ENCODE results near the gene SPTBN2.
A peak's percentile ranks its signal among the peaks of the same experiment; 100 is the strongest.

The SPTBN2 gene

DNA sequence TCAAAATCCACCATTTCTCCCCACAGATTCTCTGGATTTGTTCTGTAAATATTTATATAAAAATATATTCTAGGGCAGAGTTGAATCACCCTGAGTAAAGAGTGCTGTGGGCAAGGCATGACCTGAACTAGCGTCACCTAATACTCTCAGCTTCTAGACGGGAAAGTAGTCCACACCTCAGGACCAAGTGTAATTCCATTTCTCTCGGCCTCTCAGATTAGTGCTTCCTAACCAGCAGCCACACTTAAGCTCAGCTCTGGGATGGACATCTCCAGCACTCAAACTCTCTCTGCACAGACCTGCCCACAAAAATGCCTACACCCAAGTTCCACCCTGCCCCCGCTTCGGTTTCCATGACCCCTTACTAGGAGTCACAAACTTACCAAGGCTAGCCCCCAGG is 5.3 kb downstream of the SPTBN2 start:
- no peak for DNase-seq

DNA sequence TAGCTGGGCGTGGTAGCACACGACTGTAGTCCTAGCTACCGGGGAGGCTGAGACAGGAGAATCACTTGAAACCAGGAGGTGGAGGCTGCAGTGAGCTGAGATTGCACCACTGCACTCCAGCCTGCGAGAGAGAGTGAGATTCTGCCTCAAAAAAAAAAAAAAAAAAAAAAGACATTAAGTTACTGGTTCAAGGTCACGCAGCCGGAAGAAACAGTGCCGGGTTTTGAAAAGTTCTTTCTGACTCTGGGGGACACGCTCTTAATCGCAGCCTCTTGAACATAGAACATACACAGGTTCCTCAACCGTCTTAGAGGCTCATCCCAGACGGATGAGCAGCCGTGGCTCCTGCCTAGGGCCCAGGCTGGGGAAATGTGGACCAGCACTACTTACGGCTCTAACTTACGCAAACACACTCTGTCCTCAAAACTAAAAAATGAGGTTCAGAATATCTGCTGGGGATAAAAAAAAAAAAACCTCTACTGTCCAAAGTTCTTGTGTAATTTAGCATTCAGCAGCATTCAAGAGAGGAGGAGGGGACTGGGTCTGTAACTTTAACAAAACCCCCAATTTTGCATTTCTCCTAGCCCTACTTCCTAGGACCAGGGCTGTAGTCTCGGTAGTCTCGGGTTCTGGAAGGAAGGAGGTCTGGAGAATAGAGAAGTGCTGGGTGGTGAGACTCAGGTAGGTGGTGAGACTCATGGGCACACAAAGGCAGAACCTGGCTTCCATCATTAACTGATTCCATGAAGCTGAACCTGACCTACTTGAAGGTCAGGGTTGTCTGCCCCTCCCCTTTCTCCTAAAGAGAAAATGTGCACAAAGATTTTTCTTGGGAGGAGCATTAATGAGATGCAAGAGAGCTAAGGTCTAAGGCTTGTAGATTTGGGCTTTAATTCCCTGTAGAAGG is 6.0 kb downstream of the SPTBN2 start:
- DNase-seq: no peak

DNA sequence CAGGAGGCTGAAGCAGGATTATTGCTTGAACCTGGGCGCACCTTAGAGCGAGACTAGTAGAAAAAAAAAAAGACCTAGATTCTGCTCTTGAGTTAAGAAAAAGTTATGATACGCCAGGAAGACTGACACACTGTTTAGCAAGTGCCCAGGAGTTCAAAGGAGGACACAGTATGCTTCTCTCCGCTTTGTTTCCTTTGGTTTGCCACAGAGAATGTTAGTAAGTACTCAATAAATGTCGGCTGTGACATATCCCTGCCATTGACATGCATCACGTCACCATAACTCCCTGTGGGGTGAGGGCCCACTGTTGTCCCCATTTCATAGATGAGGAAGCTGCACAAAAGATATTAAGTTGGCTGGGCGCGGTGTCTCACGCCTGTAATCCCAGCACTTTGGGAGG is 7.1 kb downstream of the SPTBN2 start:
- no peak for DNase-seq

DNA sequence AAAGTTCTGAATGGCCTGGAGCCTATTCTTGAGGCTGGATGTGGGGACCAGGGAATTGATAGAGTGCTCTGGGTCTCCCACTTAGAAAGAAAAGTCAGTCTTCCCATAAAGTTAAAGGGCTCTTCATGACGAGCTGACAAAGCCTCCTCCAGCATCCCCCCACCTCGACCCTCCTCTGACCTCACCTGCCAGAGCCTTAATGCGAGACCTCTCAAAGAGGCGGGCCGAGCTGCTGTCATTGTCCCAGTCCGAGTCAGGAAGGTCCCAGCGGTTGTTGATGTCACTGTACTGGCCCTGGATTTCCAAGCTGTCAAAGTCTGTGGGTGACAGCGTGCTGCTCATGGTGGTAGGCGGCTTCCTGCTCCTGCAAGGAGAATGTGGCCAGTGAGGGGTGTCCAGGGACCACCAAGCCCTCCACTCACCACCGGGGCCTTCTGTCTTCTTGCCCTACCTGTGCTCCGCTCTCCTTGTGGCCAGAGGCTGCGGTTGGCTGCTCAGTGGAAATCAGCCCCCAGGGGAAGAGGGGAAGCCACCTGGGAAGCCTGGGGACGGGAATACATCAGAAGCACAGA is 8.0 kb downstream of the SPTBN2 start:
- no peak for DNase-seq

DNA sequence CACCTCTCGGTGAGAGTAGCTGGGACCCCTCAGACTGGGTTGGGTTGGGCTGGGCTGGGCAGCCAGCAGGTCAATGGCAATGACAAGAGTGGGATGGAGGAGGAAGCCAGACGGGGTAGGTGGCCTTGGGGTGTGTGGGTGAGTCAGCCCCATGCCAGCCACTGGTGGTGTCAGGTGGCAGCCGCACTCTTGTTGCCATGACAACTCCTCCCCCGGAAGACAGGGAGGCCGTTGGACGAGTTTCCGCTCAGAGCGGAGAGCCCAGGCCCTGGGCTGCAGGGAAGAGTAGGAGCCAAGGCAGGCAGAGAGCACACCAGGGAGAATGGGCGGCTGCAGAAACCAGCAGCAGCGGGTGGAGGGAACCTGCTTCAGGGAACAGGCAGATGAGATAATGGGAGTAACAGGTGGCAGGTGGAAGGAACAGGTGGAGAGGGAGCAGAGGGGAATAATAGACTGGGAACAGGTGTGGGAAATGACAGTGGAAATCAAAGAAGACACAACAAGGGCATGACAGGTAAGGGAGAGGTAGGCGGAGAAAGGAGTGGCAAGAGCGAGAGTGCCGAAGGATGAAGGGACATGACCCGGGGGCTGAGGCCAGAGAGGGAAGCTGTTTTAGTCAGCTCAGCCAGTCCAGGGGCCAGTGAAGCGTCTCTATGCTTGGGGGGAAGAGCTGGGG is 8.7 kb downstream of the SPTBN2 start:
- DNase-seq: no peak

DNA sequence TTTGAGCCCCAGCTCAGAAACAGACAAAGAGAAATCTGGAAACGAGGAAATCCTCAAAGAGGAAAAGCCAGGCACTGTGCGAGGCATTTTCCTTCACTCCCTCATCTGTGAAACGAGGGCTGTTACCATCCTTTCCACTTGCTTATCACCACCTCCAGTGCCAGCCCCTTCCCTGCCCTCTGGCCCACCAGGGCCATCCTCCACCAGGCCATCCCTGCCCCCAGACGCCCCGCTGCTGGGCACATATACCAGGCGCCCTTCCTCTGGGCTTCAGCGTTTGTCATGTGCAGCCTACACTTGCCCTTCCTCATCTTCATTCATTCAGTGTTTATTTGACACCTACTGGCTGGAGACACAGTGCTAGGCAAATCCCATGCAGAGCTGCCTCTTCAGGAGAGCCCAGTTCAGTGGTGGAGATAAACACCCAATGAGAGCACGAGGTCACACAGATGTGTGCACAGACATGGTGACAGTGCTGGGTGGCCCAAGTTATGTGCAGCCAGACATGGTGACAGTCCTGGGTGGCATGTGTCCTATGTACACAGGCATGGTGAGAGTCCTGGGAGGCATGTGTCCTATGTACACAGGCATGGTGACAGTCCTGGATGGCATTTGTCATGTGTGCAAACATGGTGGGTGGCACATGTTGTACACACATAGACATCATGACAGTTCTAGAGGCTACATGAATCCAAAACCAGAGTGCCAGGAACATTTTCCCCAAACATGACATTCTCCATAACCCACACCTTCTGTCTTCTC is 9.7 kb downstream of the SPTBN2 start:
- no peak for DNase-seq

DNA sequence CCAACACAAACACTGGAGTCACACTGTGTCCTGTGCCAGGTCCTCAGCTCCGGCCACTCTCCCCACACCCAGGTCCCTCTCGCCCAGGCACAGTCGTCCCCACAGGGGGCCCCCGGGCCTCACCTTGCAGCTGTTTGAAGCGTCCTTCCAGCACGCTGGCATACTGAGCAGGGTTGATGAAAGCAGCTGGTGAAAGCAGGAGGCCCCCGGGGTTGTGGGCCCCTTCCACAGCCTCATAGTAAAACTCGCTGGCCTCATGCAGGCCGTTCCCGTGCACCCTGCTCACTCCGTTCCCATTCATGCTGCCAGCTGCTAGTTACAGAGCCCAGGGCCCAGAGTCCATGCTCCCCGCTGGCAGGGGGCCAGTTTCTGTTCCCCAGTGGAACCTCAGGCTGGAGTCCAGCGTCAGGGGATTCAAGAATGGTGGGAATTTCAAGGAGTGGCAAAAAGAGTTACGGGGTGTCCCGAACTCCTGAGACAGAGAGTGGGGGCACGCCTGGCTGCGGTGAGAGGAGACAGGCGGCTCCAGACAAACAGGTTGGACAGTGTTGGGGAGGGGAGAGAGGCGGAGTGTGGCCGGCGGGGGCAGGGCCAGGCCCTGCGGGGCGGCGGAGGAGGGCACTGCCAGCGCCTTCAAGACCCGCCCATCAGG is 10.6 kb downstream of the SPTBN2 start:
- no peak for DNase-seq

DNA sequence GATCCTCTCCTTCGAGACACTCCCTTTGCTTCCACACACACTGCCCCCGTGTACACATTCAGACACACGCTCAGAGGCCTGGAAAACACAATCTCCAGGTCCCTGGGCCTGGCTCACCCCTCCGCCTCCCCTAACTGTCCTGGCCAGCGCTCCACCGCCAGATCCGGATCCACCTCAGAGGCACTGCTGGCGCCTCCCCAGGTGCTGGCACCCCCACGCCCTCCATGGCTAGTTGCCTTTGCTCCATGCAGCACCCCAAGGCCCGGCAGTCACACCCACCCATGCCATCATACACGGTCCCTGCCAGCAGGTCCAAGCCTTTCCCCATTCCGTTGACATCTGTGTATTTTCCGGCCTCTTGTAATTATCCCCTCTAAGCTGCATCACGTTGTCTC is 11.1 kb downstream of the SPTBN2 start:
- no peak for DNase-seq

DNA sequence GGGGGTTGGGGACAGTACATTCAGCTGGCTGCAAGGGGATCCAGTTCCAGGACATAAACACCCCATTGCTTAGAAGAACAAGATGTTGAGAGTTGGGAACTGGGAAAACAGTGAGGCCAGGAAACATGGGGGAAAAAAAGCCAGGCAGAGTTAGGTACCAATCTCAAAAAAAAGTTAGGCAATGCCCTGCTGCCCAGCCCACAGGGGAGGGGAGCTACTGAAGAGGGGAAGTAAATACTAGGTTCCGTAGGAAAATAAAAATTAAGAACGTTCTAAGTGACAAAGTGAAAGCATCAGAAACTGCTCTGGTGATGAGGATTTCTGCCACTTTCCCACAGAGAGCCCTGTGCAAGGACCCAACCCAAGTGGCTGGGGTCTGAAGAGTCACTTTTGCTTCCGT is 12.0 kb downstream of the SPTBN2 start:
- DNase-seq: no peak

DNA sequence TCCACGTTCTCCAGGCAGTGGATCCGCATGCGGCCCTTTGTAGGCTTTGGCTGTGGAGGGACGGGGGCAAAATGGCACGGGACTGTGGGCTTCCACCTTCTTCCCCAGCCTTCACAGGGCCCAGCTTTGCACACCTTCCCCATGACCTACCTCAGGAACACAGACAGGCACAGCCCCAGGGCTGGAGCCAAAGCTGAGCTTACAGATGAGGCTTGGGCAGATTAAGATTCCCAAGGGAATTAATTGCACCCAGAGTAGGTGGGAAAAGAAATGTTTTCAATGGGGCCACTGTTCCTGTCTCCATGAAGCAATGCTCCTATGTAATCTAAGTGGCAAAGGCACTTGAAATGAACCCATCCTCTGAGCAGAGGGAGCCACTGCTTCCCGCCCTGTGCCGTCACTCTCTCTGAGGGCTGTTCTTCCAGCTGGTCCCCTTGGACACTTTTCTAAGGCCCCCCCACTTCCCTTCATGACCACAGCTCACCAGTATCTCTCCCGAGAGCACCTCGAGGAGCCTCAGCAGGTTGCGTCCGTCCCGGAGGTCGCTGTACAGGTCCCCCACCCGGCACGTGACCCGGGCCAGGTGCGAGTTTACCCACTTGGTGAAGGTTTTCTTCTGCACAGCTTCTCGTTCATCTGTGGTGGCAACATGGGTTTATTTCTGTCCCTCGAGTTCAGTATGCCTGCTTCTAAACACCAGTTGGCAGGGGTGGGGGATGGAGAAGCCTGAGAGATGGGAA is 13.5 kb downstream of the SPTBN2 start:
- peak; percentile 72 for DNase-seq

DNA sequence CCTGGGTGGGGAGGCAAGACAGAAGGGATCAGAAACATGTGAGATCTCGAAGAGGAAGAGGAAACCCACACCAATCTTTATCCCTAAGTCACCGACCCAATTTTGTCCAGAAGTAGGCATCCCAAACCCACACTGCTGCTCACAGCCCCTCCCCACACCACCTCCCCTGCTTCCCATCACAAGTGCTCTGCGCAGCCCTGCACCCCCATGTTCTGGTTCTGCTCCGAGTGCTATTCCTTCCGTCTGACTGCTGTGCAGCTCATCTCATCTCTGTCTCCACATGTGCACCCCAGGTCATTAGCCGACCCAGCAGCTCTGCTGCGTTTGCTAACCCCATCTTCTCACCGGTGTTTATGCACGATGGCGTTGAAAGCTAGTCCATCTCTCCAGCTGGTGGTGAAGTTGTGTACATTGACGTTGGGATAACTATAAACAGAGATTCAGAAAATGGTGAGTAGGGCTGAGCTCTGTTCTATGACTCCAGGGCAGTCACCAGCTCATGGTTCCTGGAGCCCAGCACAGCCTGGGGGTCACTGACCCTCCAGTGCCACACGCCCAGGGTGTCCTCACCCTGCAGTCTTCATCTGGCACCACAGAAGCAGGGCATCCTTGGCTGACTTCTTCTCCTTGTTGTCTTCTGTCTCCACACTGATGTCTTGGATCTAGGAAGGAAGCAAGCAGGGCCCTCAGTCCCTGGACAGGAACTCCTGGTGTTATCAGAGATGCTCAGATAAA is 15.1 kb downstream of the SPTBN2 start:
- no peak for DNase-seq

DNA sequence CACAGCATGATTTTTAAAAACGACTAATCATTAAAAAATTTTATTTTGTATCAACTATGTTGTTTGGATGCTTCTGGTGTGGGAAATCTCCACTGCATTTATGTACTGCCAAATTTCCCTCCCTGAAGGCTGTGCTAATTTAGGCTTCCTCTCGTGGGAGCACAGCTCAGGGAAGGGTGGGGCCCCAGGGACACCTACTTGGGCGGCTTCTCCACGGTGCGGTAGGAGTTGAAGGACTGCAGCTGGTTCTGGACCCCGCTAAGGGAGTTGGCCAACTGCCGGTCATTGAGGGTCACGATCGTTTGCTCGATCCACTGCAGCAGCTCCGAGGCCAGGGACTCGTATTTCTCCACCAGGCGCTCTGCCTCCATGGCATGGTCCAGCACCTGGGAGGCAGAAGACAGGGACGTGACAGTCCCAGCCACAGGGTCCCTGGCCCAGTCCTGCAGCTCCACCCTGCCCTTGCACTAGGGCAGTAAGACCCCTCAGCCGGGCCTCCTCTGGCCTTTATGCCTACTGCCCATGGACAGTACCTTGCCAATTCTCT is 18.6 kb downstream of the SPTBN2 start:
- no peak for DNase-seq

DNA sequence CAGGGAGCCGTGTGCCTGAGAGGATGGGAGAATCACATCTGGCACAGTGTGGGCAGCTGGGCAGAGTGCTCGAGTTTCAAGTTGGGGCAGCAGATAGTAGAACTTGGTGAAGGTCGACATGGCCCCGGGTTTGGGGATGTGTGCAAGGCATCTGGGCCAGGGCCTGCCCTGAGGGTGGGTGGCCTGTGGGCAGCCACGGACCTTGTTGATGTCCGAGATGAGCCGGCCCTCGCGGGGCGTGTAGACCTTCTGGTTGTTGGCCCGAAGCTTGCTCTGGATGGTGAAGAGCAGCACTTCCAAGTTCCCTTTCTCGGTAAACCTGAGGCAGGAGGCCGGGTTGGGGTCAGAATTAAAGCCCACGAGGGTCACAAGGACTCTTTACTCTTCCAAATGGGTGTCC is 20.3 kb downstream of the SPTBN2 start:
- no peak for DNase-seq

DNA sequence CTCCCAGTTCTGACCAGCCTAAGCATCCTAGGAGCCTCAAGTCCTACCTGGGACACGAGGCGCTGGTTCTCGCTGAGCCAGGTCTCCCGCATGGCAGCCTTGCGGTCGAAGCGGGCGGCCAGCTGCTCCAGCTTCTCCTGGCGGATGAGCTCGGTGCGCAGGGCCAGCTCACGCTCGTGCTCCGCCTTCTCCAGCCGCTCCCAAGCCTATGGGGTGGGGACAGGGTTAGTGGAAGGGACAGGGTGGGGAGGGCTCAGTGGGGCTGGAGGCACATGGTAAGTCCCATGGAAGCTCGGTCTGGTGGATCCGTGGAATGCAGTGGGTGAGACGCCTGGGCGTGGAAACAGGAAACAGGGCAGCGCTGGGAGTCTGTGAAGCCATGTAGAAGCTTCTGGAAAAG is 20.9 kb downstream of the SPTBN2 start:
- DNase-seq: no peak

DNA sequence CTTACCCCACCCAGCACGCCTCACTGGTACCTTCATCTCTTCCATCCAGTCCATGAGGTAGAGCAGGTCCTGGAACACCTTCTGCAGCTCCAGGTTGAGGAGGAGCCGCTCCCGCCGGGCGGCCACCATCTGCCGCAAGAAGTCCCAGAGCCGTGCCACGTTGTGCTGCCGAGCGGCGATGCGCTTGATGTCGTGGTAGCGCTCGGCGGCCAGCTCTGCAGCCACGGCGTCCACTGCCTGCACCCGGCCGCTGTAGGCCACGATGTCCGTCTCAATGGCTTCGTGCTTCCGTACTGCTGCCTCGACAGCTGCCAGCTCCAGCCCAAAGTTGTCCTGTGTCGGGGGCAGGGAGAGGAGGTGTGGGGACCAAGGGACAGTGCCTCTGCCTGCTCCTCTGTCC is 21.5 kb downstream of the SPTBN2 start:
- DNase-seq: no peak

DNA sequence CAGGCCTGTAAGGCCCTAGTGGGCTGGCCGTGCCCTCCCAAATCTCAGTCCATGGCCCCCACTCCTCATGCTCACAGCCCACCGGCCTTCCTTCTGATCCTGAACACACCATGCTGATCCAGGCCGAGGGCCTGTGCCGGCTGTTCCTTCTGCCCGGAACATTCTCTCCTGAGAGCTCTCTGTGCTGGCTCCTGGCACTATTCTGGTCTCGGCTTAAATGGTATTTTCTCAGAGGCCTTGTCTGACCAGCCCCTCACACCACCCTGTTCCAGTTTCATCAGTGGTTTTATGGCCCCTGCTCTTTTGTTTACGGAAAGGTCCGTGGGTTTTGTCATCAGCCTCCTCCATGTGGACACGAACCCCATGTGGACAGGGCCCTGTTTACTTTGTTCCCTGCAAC is 22.0 kb downstream of the SPTBN2 start:
- DNase-seq: no peak

DNA sequence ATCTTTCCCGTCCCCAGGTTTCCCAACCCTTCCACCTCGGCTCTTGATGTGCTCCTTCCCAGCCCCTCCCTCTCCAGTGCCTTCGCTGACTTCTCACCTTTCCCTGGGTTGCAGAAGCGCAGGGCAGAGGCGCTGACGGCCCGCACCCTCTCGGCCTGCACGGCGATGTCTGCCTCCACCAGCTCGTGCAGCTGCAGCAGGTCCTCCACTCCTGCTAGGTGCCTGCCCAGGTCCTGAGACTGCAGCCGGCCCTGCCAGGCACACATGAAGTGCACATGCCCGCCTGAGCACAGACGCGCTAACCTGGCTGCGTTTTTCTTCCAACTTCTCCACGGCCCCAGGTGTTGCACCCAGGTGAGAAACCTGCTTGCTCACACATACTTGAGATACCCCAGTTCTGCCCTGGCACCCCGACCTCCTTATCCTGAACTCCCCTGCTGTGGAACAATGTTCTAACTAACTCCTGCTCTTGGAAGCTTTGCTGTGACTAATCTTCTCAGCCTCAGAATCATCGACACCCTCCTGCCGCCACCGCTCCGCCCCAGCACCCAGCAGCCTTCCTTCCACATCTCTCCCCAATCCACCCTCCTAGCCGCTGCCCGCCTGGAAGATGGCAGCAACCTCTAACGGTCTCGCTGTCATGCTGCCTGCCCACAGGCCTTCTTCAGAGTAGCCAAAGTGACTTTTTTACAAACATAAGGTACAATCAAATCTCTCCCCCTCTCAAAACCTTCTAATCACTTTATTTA is 23.3 kb downstream of the SPTBN2 start:
- no peak for DNase-seq

DNA sequence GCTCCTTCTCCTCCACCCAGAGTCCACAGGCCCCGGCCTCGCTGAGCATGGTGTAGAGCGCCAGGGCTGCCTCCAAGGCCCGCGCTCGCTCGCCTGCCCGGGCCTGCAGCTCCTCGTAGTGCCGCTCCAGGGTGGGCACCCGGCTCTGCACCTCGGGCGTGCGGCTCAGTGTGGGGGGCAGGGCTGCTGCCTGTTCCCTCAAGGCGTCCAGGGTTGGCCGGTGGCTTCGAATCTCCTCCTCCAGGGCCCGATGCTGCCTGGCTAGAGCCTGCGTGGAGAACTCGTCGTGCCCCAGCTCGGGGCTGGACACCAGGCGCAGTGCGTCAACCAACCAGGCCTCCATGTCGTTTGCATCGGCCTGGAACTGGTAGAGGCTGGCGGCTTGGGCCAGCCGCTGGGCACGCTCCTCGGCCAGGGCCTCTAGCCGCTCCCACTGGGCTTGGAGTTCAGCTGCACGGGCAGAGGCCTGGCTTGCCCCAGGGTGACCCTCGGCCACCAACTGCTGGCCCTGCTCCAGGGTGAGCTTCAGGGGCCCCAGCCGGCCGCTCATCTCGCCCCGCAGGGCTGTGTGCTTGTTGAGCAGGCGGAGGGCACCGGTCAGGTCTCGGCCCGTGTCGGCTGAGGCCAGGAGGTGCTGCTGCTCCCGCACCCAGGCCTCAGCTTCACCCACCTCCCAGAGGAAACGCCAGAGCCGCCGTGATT is 24.2 kb downstream of the SPTBN2 start:
- DNase-seq: no peak

DNA sequence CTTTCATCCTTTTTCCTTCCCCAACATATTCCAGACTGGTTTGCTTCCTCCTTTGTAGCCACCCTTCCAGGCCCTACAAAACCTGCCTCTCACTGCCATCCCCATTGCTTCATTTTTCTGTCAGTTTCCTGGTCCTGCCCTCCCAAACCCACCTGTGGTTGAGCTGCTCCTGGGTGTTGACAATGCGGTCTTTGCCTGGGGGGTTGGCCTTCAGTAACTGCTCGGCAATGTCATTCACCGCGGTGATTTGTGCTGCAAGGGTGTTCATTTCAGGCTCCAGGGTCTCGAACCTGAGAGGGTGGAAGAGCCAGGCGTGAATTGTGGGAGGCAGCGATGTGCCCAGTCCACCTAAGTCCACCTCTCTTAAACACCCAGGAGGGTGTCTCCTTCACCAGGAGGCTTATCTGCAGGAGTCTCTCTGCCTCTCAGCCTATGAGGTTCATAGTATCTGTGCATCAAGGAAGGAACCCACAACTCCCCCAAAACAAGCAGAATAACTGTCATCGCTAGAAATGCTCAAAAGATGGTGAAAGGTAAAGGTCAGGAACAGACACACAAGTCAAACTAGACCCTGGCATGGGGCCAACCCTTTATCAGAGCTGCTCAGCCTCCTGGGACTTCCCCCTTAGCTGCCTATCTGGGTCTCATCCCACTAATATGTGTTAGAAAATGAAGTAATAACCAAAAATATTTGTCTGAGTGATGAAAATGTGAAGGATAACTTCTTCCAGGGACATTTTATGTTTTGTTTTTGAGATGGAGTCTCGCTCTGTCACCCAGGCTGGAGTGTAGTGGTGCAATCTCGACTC is 27.4 kb downstream of the SPTBN2 start:
- DNase-seq: no peak
